HL-60 (cell line): ENCODE data around the gene CCDC47.

Experiments used
- DNase-seq, 2 experiments: peaks; one replicate each; pipeline ENCODE4 v3.0.0-alpha.2; 2010 to 2020; ENCODE audit warnings: low read depth in 1 of 2, low spot score in 1 of 2
- H3K27ac ChIP-seq: fragments of 250-450 bp; sonication (Bioruptor Pico); replicated peaks from 2 replicates; pipeline ENCODE4 v1.5.1; 2020; ENCODE audit warnings: mild to moderate bottlenecking, moderate library complexity
- H3K27me3 ChIP-seq: fragments of 250-450 bp; sonication (Bioruptor Pico); 2 replicates; pipeline ENCODE4 v1.5.1; 2021; ENCODE audit warnings: mild to moderate bottlenecking, moderate library complexity; ENCODE audit not compliant: insufficient read depth, poor library complexity, severe bottlenecking
- H3K4me3 ChIP-seq: replicated peaks from 2 replicates; pipeline ENCODE4 v1.5.1; 2011; ENCODE audit warnings: mild to moderate bottlenecking, control low read depth, low read length; ENCODE audit not compliant: insufficient read depth
- CTCF ChIP-seq: IDR thresholded peaks from one replicate; pipeline ENCODE4 v1.5.1; 2011; ENCODE audit warnings: low read length, control low read depth, inconsistent platforms; ENCODE audit not compliant: insufficient read depth
- GABPA ChIP-seq: IDR thresholded peaks from 2 replicates; pipeline ENCODE4 v1.6.1; 2012; ENCODE audit warnings: low read depth
- POLR2AphosphoS5 ChIP-seq: IDR thresholded peaks from 2 replicates; pipeline ENCODE4 v1.6.1; 2012; ENCODE audit warnings: low read depth
- REST ChIP-seq: IDR thresholded peaks from 2 replicates; pipeline ENCODE4 v1.6.1; 2012; ENCODE audit warnings: low read depth; ENCODE audit not compliant: insufficient replicate concordance
- SPI1 ChIP-seq: IDR thresholded peaks from 2 replicates; pipeline ENCODE4 v1.6.1; 2012; ENCODE audit warnings: low read depth, mild to moderate bottlenecking, borderline replicate concordance

Gene CCDC47

GRCh38 chr17:63705657-63706056, 67.7 kb downstream of the CCDC47 start:
- no peaks in the 10 kb centered on the region for H3K27me3 ChIP-seq
- H3K4me3 ChIP-seq, result no peak overlapping the region
- TF ChIP-seq CTCF, result no peak
- no peak for TF ChIP-seq SPI1
- no peak for TF ChIP-seq GABPA
- TF ChIP-seq REST, result no peak
- TF ChIP-seq POLR2AphosphoS5, result no peak
- H3K27ac ChIP-seq, result no peak overlapping the region
- no peak for DNase-seq

- no peak for TF ChIP-seq POLR2AphosphoS5
- no peak for TF ChIP-seq GABPA
- no peaks in the 10 kb centered on the region for H3K27me3 ChIP-seq
- no peak overlapping the region for H3K27ac ChIP-seq
- no peak overlapping the region for H3K4me3 ChIP-seq
- DNase-seq, result no peak
These were observed 68.6 kb downstream of the CCDC47 start for GRCh38 chr17:63704836-63705235.

- H3K27ac ChIP-seq, result no peak overlapping the region
- no peak for DNase-seq
- TF ChIP-seq POLR2AphosphoS5 (no peak), SPI1 (no peak), CTCF (no peak), REST (no peak), GABPA (no peak)
- no peaks in the 10 kb centered on the region for H3K27me3 ChIP-seq
- H3K4me3 ChIP-seq, result no peak overlapping the region
These were observed 69.2 kb downstream of the CCDC47 start for GRCh38 chr17:63704259-63704576.

GRCh38 chr17:63703556-63704258, 69.7 kb downstream of the CCDC47 start:
- no peaks in the 10 kb centered on the region for H3K27me3 ChIP-seq
- no peak for DNase-seq
- no peak overlapping the region for H3K4me3 ChIP-seq
- H3K27ac ChIP-seq, result no peak overlapping the region
- no peak for TF ChIP-seq GABPA
- TF ChIP-seq POLR2AphosphoS5, result no peak
- no peak for TF ChIP-seq SPI1
- TF ChIP-seq REST, result no peak
- no peak for TF ChIP-seq CTCF
